ENCODE results near the gene LKAAEAR1.

DNA sequence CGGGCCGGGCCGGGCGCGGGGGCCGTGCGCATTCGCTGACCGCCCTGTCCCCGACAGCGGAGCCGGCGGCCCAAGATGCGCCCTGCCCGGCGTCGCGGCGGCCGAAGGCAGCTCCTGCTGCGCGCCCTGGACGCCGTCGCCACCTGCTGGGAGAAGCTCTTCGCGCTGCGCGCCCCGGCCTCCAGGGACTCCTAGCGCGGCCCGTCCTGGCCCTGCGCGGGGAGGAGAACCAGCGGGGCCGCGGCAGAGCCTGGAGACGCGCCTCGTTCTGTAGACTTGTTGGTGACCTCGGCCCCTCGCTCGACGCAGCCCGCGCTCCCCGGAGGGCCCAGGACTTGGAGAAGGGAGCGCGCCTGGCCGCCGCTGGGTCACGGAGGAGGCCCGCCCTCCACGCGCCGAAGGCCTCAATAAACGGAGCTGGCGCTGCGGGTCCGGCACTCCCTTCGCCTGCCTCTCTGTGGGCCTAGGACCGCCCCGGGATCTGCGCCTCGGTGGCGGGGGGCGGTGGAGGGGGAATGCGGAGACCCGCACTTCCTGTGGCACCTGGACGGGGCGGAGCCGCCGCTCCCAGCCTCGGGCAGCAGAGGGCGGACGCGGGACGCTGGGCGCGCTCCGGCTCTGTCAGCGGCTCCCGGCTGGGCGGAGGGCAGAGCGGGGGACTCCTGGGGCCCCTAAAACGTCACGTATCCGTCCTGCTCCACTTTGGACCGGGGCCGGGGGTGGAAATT is 45.5 kb downstream of the LKAAEAR1 start:
- TF ChIP-seq POLR2A (IDR thresholded peaks at IDR 0.05) (no peak), EP300 (IDR thresholded peaks at IDR 0.05) (no peak)
- TF ChIP-seq, protein P1, sequence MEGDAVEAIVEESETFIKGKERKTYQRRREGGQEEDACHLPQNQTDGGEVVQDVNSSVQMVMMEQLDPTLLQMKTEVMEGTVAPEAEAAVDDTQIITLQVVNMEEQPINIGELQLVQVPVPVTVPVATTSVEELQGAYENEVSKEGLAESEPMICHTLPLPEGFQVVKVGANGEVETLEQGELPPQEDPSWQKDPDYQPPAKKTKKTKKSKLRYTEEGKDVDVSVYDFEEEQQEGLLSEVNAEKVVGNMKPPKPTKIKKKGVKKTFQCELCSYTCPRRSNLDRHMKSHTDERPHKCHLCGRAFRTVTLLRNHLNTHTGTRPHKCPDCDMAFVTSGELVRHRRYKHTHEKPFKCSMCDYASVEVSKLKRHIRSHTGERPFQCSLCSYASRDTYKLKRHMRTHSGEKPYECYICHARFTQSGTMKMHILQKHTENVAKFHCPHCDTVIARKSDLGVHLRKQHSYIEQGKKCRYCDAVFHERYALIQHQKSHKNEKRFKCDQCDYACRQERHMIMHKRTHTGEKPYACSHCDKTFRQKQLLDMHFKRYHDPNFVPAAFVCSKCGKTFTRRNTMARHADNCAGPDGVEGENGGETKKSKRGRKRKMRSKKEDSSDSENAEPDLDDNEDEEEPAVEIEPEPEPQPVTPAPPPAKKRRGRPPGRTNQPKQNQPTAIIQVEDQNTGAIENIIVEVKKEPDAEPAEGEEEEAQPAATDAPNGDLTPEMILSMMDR (IDR thresholded peaks at IDR 0.05): peak in 5 of 7 experiments; percentile 44 to 79 (median 72)
